Tibial artery (tissue), 4 donors: Measurements from ENCODE around the gene ACOXL.

Source experiments
- DNase-seq, 2 donors: peaks; one replicate each; pipeline ENCODE4 v3.0.0-alpha.2; 2019
- H3K27ac ChIP-seq, 2 donors: fragments of 200-600 bp; sonication (generic) in 1 of 2; 1 replicate in 1 of 2; 2 replicates in 1 of 2; pipeline ENCODE4 v1.5.1; 2018 to 2019; ENCODE audit warnings: mild to moderate bottlenecking in 1 of 2
- H3K27me3 ChIP-seq, 2 donors: fragments of 200-600 bp; sonication (generic) in 1 of 2; one replicate each; pipeline versions ENCODE4 v1.5.1 to v1.6.0; 2016 to 2019
- H3K36me3 ChIP-seq, 3 donors: fragments of 200-600 bp; sonication (generic) in 2 of 3; one replicate each; pipeline ENCODE4 v1.5.1; 2016 to 2019; ENCODE audit warnings: mild to moderate bottlenecking in 2 of 3
- H3K4me1 ChIP-seq, 4 donors: fragments of 200-600 bp; sonication (generic) in 2 of 4; 1 replicate in 3 of 4; 2 replicates in 1 of 4; pipeline ENCODE4 v1.5.1; 2016 to 2019
- H3K4me3 ChIP-seq, 2 donors: fragments of 200-600 bp; sonication (generic) in 1 of 2; 1 replicate in 1 of 2; 2 replicates in 1 of 2; pipeline ENCODE4 v1.5.1; 2018 to 2019; ENCODE audit warnings: mild to moderate bottlenecking in 2 of 2
- H3K9me3 ChIP-seq, 3 donors: fragments of 200-600 bp; sonication (generic) in 1 of 3; one replicate each; pipeline ENCODE4 v1.5.1; 2016 to 2019
- CTCF ChIP-seq, 2 experiments: fragments of 200-600 bp in 1 of 2; fragments of 450-650 bp in 1 of 2; IDR thresholded peaks; one replicate each; pipeline ENCODE4 v1.5.1; 2017 to 2019; ENCODE audit warnings: antibody characterized with exemption in 2 of 2, mild to moderate bottlenecking in 1 of 2, moderate library complexity in 1 of 2
- intact Hi-C: fragments of 100-400 bp; cut with DNase I; formaldehyde crosslinking; loops from one replicate; pipeline ENCODE4 v1.15.0; 2023; ENCODE audit warnings: low total_unique reads

ACOXL gene

DNA sequence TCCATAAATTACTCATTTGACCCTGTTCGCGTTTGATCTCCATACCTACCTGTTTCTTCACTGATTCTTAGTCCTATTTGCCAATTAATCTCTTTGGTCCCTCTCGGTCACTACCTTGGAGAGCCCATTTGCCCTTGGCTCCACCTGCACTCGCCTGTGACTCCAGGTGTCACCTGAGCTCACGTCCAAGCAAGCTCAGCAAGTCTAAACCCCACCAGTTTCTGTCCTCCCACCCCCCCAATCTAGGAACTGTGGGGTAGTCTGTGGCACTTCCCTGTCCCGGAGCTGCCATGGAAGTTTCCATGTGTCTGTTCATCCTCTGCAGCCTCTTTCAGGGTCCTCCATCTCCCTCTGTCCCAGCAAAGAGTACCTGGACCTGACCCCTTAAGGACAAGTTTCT, 320.2 kb downstream of the ACOXL start:
- no peak for TF ChIP-seq CTCF (IDR thresholded peaks at IDR 0.05)
- peaks cover 0 to 5% (median 0%) of the 10 kb centered on the region in 4 donors for H3K4me1 ChIP-seq

GRCh38 chr2:111053266-111053665, 320.9 kb downstream of the ACOXL start:
- H3K36me3 ChIP-seq: no peaks in the 10 kb centered on the region
- peaks cover 0 to 8% of the 10 kb centered on the region in 2 donors for H3K27me3 ChIP-seq
- no peak for DNase-seq
- H3K4me1 ChIP-seq: peaks cover 0 to 5% (median 0%) of the 10 kb centered on the region in 4 donors
- no peaks in the 10 kb centered on the region for H3K9me3 ChIP-seq
- no peak overlapping the region for H3K4me3 ChIP-seq
- intact Hi-C loops: no loop called here
- H3K27ac ChIP-seq: no peak overlapping the region
- TF ChIP-seq CTCF (IDR thresholded peaks at IDR 0.05): no peak

More for the DNA sequence above, 320.2 kb downstream of the ACOXL start:
- H3K27ac ChIP-seq: no peak overlapping the region
- H3K4me3 ChIP-seq: no peak overlapping the region
- DNase-seq: no peak
- intact Hi-C loops: no loop called here
- H3K27me3 ChIP-seq: peaks cover 0 to 8% of the 10 kb centered on the region in 2 donors
- H3K9me3 ChIP-seq: no peaks in the 10 kb centered on the region
- no peaks in the 10 kb centered on the region for H3K36me3 ChIP-seq

GRCh38 chr2:111053825-111054515, 321.6 kb downstream of the ACOXL start:
- Histone ChIP-seq H3K36me3 (no peaks in the 10 kb centered on the region), H3K27me3 (peaks cover 0 to 8% of the 10 kb centered on the region in 2 donors), H3K4me3 (no peak overlapping the region), H3K4me1 (peaks cover 0 to 5% (median 0%) of the 10 kb centered on the region in 4 donors), H3K9me3 (no peaks in the 10 kb centered on the region), H3K27ac (no peak overlapping the region)
- intact Hi-C loops: no loop called here
- no peak for TF ChIP-seq CTCF (IDR thresholded peaks at IDR 0.05)
- no peak for DNase-seq

GRCh38 chr2:111054791-111055691, 322.7 kb downstream of the ACOXL start:
- Histone ChIP-seq H3K27ac (no peak overlapping the region), H3K4me3 (no peak overlapping the region), H3K4me1 (no peaks in the 10 kb centered on the region), H3K27me3 (peaks cover 0 to 8% of the 10 kb centered on the region in 2 donors), H3K9me3 (peaks cover 0 to 2% (median 2%) of the 10 kb centered on the region in 3 donors), H3K36me3 (no peaks in the 10 kb centered on the region)
- no peak for DNase-seq
- TF ChIP-seq CTCF (IDR thresholded peaks at IDR 0.05): no peak
- intact Hi-C loops: no loop called here

GRCh38 chr2:111055735-111056134, 323.4 kb downstream of the ACOXL start:
- no peak for DNase-seq
- H3K4me3 ChIP-seq: no peak overlapping the region
- H3K27me3 ChIP-seq: peaks cover 0 to 8% of the 10 kb centered on the region in 2 donors
- no peaks in the 10 kb centered on the region for H3K4me1 ChIP-seq
- peaks cover 0 to 8% (median 6%) of the 10 kb centered on the region in 3 donors for H3K9me3 ChIP-seq
- intact Hi-C loops: no loop called here
- no peak overlapping the region for H3K27ac ChIP-seq
- no peak for TF ChIP-seq CTCF (IDR thresholded peaks at IDR 0.05)
- H3K36me3 ChIP-seq: no peaks in the 10 kb centered on the region
